Measurements from ENCODE around the gene PRKX.

GRCh38 chrX:3697701-3698279 is 15.7 kb downstream of the PRKX start:
- no peak for TF ChIP-seq CTCF (IDR thresholded peaks at IDR 0.05)
- TF ChIP-seq POLR2A (IDR thresholded peaks at IDR 0.05), result no peak

All from adrenal gland (tissue), 5 donors.